ENCODE measurements around the gene ELF2.
"Not testable (repeated sequence)": the region's sequence is repeated elsewhere in the genome, so short reads cannot be mapped to it uniquely, and the experiment has no call there.

ELF2 gene

GRCh38 chr4:139142980-139143379 is 34.0 kb downstream of the ELF2 start:
- no peak for DNase-seq (ENCODE audit: low spot score)

GRCh38 chr4:139142087-139142486 is 34.9 kb downstream of the ELF2 start:
- DNase-seq (ENCODE audit: low spot score): no peak

- no peak for DNase-seq (ENCODE audit: low spot score)
Measured at GRCh38 chr4:139137763-139138162, 39.3 kb downstream of the ELF2 start.

GRCh38 chr4:139134403-139134802 is 42.6 kb downstream of the ELF2 start:
- no peak for DNase-seq (ENCODE audit: low spot score)

- no peak for DNase-seq (ENCODE audit: low spot score)
Measured at GRCh38 chr4:139131209-139131870, 45.7 kb downstream of the ELF2 start.

GRCh38 chr4:139129206-139129605 is 47.8 kb downstream of the ELF2 start:
- DNase-seq (ENCODE audit: low spot score): no peak

GRCh38 chr4:139126898-139127297 is 50.1 kb downstream of the ELF2 start:
- no peak for DNase-seq (ENCODE audit: low spot score)

GRCh38 chr4:139123910-139124309 is 53.1 kb downstream of the ELF2 start:
- no peak for DNase-seq (ENCODE audit: low spot score)

- no peak for DNase-seq (ENCODE audit: low spot score)
Measured at GRCh38 chr4:139118365-139118764, 58.7 kb downstream of the ELF2 start.

GRCh38 chr4:139115226-139115625 is 61.8 kb downstream of the ELF2 start:
- no peak for DNase-seq (ENCODE audit: low spot score)

GRCh38 chr4:139114795-139115194 is 62.2 kb downstream of the ELF2 start:
- DNase-seq (ENCODE audit: low spot score): not testable (repeated sequence)

GRCh38 chr4:139112650-139113049 is 64.4 kb downstream of the ELF2 start:
- no peak for DNase-seq (ENCODE audit: low spot score)

GRCh38 chr4:139108567-139109128 is 68.4 kb downstream of the ELF2 start:
- DNase-seq (ENCODE audit: low spot score): no peak

GRCh38 chr4:139099366-139099982 is 77.5 kb downstream of the ELF2 start:
- DNase-seq (ENCODE audit: low spot score): peak; percentile 75

GRCh38 chr4:139092271-139092670 is 84.7 kb downstream of the ELF2 start:
- DNase-seq (ENCODE audit: low spot score): no peak

- DNase-seq (ENCODE audit: low spot score): no peak
Measured at GRCh38 chr4:139085141-139085540, 91.9 kb downstream of the ELF2 start.

- no peak for DNase-seq (ENCODE audit: low spot score)
Measured at GRCh38 chr4:139084804-139085093, 92.3 kb downstream of the ELF2 start.

- DNase-seq (ENCODE audit: low spot score): peak; percentile 83
Measured at GRCh38 chr4:139083956-139084803, 92.8 kb downstream of the ELF2 start.

- peak; percentile 71 for DNase-seq (ENCODE audit: low spot score)
Measured at GRCh38 chr4:139083607-139083955, 93.4 kb downstream of the ELF2 start.

- DNase-seq (ENCODE audit: low spot score): peak; percentile 98
Measured at GRCh38 chr4:139082750-139083606, 94.0 kb downstream of the ELF2 start.

GRCh38 chr4:139078926-139079325 is 98.1 kb downstream of the ELF2 start:
- DNase-seq (ENCODE audit: low spot score): no peak

Measured in putamen (tissue), 1 donor.